H9 (cell line): ENCODE data around the gene DOK6. TPM values are rescaled to one million over a fixed set of nuclear protein-coding genes. Genes with fewer than 3 reads are reported as not detected.

Source experiments
- DNase-seq: peaks from one replicate; pipeline ENCODE4 v3.0.0-alpha.2; 2017
- H2AFZ ChIP-seq: one replicate; pipeline ENCODE4 v1.6.1; 2013; ENCODE audit warnings: mild to moderate bottlenecking, low read length, control low read depth, moderate library complexity
- H2AK5ac ChIP-seq: 2 replicates; pipeline ENCODE4 v1.6.1; 2013; ENCODE audit warnings: low read length, control low read depth, mixed read lengths; ENCODE audit not compliant: insufficient read length
- H2BK120ac ChIP-seq: one replicate; pipeline ENCODE4 v1.6.1; 2013; ENCODE audit warnings: low read depth, mild to moderate bottlenecking, low read length, control low read depth, inconsistent platforms; ENCODE audit not compliant: poor library complexity, severe bottlenecking
- H2BK12ac ChIP-seq: 2 replicates; pipeline ENCODE4 v1.6.1; 2013; ENCODE audit warnings: low read length, control low read depth, mixed read lengths, low read depth; ENCODE audit not compliant: insufficient read length
- H2BK15ac ChIP-seq: 2 replicates; pipeline ENCODE4 v1.6.1; 2013; ENCODE audit warnings: low read depth, low read length, control low read depth
- H2BK20ac ChIP-seq: one replicate; pipeline ENCODE4 v1.6.1; 2013; ENCODE audit warnings: low read depth, mild to moderate bottlenecking, low read length, control low read depth, inconsistent platforms; ENCODE audit not compliant: poor library complexity, severe bottlenecking
- H2BK5ac ChIP-seq: 2 replicates; pipeline ENCODE4 v1.6.1; 2013; ENCODE audit warnings: low read length, control low read depth, mixed read lengths; ENCODE audit not compliant: insufficient read length
- H3K14ac ChIP-seq: 2 replicates; pipeline ENCODE4 v1.6.1; 2013; ENCODE audit warnings: low read length, control low read depth; ENCODE audit not compliant: insufficient read depth
- H3K18ac ChIP-seq: 2 replicates; pipeline ENCODE4 v1.6.1; 2013; ENCODE audit warnings: low read depth, mild to moderate bottlenecking, mixed read lengths, low read length, control low read depth; ENCODE audit not compliant: insufficient read length
- H3K23ac ChIP-seq: 2 replicates; pipeline ENCODE4 v1.6.1; 2013; ENCODE audit warnings: low read length, control low read depth, mixed read lengths, low read depth; ENCODE audit not compliant: insufficient read length
- H3K23me2 ChIP-seq: 2 replicates; pipeline ENCODE4 v1.6.1; 2013; ENCODE audit warnings: low read depth, mild to moderate bottlenecking, mixed read lengths, low read length, control low read depth; ENCODE audit not compliant: insufficient read length, poor library complexity, severe bottlenecking
- H3K27ac ChIP-seq: 2 replicates; pipeline ENCODE4 v1.5.1; 2013; ENCODE audit warnings: low read length, control low read depth, mixed read lengths, low read depth; ENCODE audit not compliant: insufficient read length
- H3K27me3 ChIP-seq: 2 replicates; pipeline ENCODE4 v1.6.1; 2013; ENCODE audit warnings: low read length, control low read depth, inconsistent platforms; ENCODE audit not compliant: insufficient read depth
- H3K4ac ChIP-seq: 2 replicates; pipeline ENCODE4 v1.6.1; 2013; ENCODE audit warnings: low read depth, mild to moderate bottlenecking, control low read depth, inconsistent platforms, low read length, moderate library complexity
- H3K4me1 ChIP-seq: 2 replicates; pipeline ENCODE4 v1.6.1; 2013; ENCODE audit warnings: low read length, control low read depth, inconsistent platforms; ENCODE audit not compliant: insufficient read depth
- H3K4me2 ChIP-seq: 2 replicates; pipeline ENCODE4 v1.6.1; 2013; ENCODE audit warnings: low read length, control low read depth, mixed read lengths; ENCODE audit not compliant: insufficient read length, insufficient read depth
- H3K56ac ChIP-seq: 2 replicates; pipeline ENCODE4 v1.6.1; 2013; ENCODE audit warnings: low read depth, mild to moderate bottlenecking, mixed read lengths, low read length, control low read depth; ENCODE audit not compliant: insufficient read length
- H3K79me1 ChIP-seq: 2 replicates; pipeline ENCODE4 v1.6.1; 2013; ENCODE audit warnings: low read depth, mild to moderate bottlenecking, moderate library complexity, low read length, control low read depth, inconsistent platforms; ENCODE audit not compliant: insufficient read depth, poor library complexity, severe bottlenecking
- H3K79me2 ChIP-seq: 2 replicates; pipeline ENCODE4 v1.6.1; 2013; ENCODE audit warnings: low read length, control low read depth, inconsistent platforms; ENCODE audit not compliant: insufficient read depth
- H3K9ac ChIP-seq: 2 replicates; pipeline ENCODE4 v1.6.1; 2013; ENCODE audit warnings: low read length, control low read depth, mixed read lengths; ENCODE audit not compliant: insufficient read length; ENCODE audit errors: extremely low read depth
- H3K9me3 ChIP-seq: one replicate; pipeline ENCODE4 v1.6.1; 2013; ENCODE audit warnings: low read depth, low read length, inconsistent platforms; ENCODE audit not compliant: control insufficient read depth
- H3T11ph ChIP-seq: one replicate; pipeline ENCODE4 v1.6.1; 2013; ENCODE audit warnings: mild to moderate bottlenecking, low read length, control low read depth, inconsistent platforms
- H4K20me1 ChIP-seq: one replicate; pipeline ENCODE4 v1.6.1; 2013; ENCODE audit not compliant: control insufficient read depth, insufficient read length, insufficient read depth
- H4K5ac ChIP-seq: 2 replicates; pipeline ENCODE4 v1.6.1; 2013; ENCODE audit warnings: low read depth, mild to moderate bottlenecking, mixed read lengths, low read length, control low read depth; ENCODE audit not compliant: insufficient read length
- H4K8ac ChIP-seq: replicated peaks from 2 replicates; pipeline ENCODE4 v1.6.1; 2013; ENCODE audit warnings: low read length, control low read depth, mixed read lengths, low read depth; ENCODE audit not compliant: insufficient read length
- H4K91ac ChIP-seq: 2 replicates; pipeline ENCODE4 v1.6.1; 2013; ENCODE audit warnings: low read depth, mild to moderate bottlenecking, moderate library complexity, mixed read lengths, low read length, control low read depth; ENCODE audit not compliant: insufficient read length
- H3K27ac Mint-ChIP-seq, 3 experiments: 2 replicates in 2 of 3; 3 replicates in 1 of 3; pipeline ENCODE4 v1.8.0; 2020 to 2021; ENCODE audit warnings: mixed read lengths in 3 of 3, mild to moderate bottlenecking in 1 of 3, moderate library complexity in 1 of 3
- H3K27me3 Mint-ChIP-seq: 2 replicates; pipeline ENCODE4 v1.8.0; 2021; ENCODE audit warnings: low read depth, mild to moderate bottlenecking, moderate library complexity, mixed read lengths
- H3K36me3 Mint-ChIP-seq, 3 experiments: 2 replicates in 2 of 3; 3 replicates in 1 of 3; pipeline ENCODE4 v1.8.0; 2020 to 2021; ENCODE audit warnings: low read depth in 3 of 3, mixed read lengths in 3 of 3; ENCODE audit not compliant: insufficient read depth in 1 of 3
- H3K4me1 Mint-ChIP-seq, 2 experiments: 2 replicates each; pipeline ENCODE4 v1.8.0; 2020; ENCODE audit warnings: mixed read lengths in 2 of 2
- H3K4me3 Mint-ChIP-seq, 2 experiments: 2 replicates in 1 of 2; 3 replicates in 1 of 2; pipeline ENCODE4 v1.8.0; 2020 to 2021; ENCODE audit warnings: mild to moderate bottlenecking in 2 of 2, mixed read lengths in 2 of 2, moderate library complexity in 1 of 2
- H3K9me3 Mint-ChIP-seq, 2 experiments: 2 replicates in 1 of 2; 3 replicates in 1 of 2; pipeline ENCODE4 v1.8.0; 2020; ENCODE audit warnings: mild to moderate bottlenecking in 2 of 2, mixed read lengths in 2 of 2, moderate library complexity in 1 of 2
- WGBS: extraction: QIAGEN DNeasy Blood & Tissue Kit; methylation state at CpG from one replicate; pipeline ENCODE4 v1.1.7; 2013; ENCODE audit warnings: missing lambda C conversion rate, low lambda C conversion rate, mixed read lengths; ENCODE audit not compliant: insufficient read length; ENCODE audit errors: extremely low coverage; 5-methylcytosine and 5-hydroxymethylcytosine counted together
- total RNA-seq: library from RNA; stranded (reverse); gene quantifications from 2 replicates; pipeline ENCODE4 v1.2.1, GENCODE V29; 2021
- TF ChIP-seq, protein P1 (sequence below): fragments of 200-600 bp; sonication (generic); conservative IDR thresholded peaks from 3 replicates; pipeline ENCODE4 v1.8.0; 2021; ENCODE audit warnings: antibody characterized with exemption, mild to moderate bottlenecking

DOK6 gene
- total RNA-seq, 1 experiment from 2014 or later = 0.20 TPM

DNA sequence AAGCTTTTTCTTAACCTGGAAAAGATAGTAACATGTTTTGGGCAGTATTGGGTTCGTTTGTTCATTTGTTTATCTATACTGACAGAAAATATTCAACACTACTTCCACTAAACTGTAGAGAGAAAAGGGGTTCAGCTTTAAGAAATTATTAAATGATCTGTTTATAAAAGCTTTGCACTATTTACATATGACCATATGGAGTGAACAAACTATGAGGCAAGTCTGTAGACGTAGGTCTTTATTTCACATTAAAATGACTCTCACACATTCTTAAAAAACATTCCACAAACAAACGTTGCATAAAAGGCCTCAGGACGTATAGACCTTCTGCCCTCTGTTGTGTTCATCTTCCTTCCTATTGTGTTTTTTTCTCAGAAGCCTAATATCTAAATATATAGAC is 452.4 kb downstream of the DOK6 start:
- peaks cover 2% of the 10 kb centered on the region in 2 experiments; a peak in 3 of 4 replicates for H3K4me1 Mint-ChIP-seq
- no CpG with 5 or more reads among the region's 4 CpGs for WGBS
- no peak overlapping the region for H4K8ac ChIP-seq

More for the DNA sequence above, 452.4 kb downstream of the DOK6 start:
- Histone ChIP-seq H2BK20ac (no peak overlapping the region), H3K23ac (no peak overlapping the region), H3K4me1 (no peaks in the 10 kb centered on the region; the same call in 1 of the 2 replicates), H2AK5ac (no peak overlapping the region), H3K27ac (no peak overlapping the region), H3K79me1 (no peaks in the 10 kb centered on the region), H3K9ac (no peak overlapping the region), H4K91ac (no peak overlapping the region), H4K5ac (no peak overlapping the region), H3K23me2 (no peaks in the 10 kb centered on the region), H2AFZ (no peak overlapping the region), H2BK15ac (no peak overlapping the region), H3K9me3 (no peaks in the 10 kb centered on the region), H3K4me2 (no peak overlapping the region), H2BK120ac (no peak overlapping the region), H2BK5ac (no peak overlapping the region), H3K18ac (no peak overlapping the region), H3K4ac (no peak overlapping the region), H3T11ph (no peak overlapping the region), H3K56ac (no peak overlapping the region), H2BK12ac (no peak overlapping the region), H3K79me2 (no peaks in the 10 kb centered on the region), H4K20me1 (no peaks in the 10 kb centered on the region), H3K27me3 (no peaks in the 10 kb centered on the region), H3K14ac (no peak overlapping the region)
- Mint-ChIP-seq H3K9me3 (no peaks in the 10 kb centered on the region), H3K4me3 (no peak overlapping the region), H3K36me3 (no peaks in the 10 kb centered on the region), H3K27ac (no peak overlapping the region), H3K27me3 (no peaks in the 10 kb centered on the region)
- TF ChIP-seq, protein P1, sequence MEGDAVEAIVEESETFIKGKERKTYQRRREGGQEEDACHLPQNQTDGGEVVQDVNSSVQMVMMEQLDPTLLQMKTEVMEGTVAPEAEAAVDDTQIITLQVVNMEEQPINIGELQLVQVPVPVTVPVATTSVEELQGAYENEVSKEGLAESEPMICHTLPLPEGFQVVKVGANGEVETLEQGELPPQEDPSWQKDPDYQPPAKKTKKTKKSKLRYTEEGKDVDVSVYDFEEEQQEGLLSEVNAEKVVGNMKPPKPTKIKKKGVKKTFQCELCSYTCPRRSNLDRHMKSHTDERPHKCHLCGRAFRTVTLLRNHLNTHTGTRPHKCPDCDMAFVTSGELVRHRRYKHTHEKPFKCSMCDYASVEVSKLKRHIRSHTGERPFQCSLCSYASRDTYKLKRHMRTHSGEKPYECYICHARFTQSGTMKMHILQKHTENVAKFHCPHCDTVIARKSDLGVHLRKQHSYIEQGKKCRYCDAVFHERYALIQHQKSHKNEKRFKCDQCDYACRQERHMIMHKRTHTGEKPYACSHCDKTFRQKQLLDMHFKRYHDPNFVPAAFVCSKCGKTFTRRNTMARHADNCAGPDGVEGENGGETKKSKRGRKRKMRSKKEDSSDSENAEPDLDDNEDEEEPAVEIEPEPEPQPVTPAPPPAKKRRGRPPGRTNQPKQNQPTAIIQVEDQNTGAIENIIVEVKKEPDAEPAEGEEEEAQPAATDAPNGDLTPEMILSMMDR = no peak
- DNase-seq = no peak
